WTC11 (cell line): ENCODE measurements around the gene PMF1.

Experiments used
- FOXP1 ChIP-seq: sonication (generic); formaldehyde crosslinking; IDR thresholded peaks from 2 replicates; pipeline ENCODE4 v1.8.0; 2022; ENCODE audit warnings: missing genetic modification reagents, mild to moderate bottlenecking, moderate library complexity, borderline replicate concordance
- GABPB1 ChIP-seq: sonication (generic); formaldehyde crosslinking; IDR thresholded peaks from 2 replicates; pipeline ENCODE4 v1.8.1; 2023; ENCODE audit warnings: mild to moderate bottlenecking, missing genetic modification reagents

DNA sequence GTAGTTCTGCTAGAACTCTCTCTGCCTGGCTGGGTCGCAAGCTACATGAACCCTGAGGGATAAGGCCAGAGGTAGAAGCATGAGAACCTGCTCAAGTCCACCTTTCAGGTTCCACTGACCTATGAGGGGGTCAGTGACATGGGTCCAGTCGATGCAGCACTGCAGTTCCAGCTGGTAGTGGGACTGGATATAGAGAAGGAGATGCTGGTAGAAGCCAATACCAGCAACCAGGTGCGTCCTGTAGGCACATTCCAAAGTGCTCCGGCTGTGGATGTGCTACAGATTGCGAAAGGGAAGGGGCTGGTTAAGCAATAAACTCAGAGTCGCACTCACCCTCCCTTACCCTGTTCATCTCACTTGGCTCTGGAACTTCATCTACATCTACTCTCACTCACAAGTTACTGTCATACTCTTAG is 64.2 kb downstream of the PMF1 start:
- TF ChIP-seq GABPB1 (CRISPR knock-in tag) (no peak), FOXP1 (no peak)
